ENCODE results near the gene GPR108.

GRCh38 chr19:6718111-6718740, 19.2 kb downstream of the GPR108 start:
- TF ChIP-seq, protein P1, sequence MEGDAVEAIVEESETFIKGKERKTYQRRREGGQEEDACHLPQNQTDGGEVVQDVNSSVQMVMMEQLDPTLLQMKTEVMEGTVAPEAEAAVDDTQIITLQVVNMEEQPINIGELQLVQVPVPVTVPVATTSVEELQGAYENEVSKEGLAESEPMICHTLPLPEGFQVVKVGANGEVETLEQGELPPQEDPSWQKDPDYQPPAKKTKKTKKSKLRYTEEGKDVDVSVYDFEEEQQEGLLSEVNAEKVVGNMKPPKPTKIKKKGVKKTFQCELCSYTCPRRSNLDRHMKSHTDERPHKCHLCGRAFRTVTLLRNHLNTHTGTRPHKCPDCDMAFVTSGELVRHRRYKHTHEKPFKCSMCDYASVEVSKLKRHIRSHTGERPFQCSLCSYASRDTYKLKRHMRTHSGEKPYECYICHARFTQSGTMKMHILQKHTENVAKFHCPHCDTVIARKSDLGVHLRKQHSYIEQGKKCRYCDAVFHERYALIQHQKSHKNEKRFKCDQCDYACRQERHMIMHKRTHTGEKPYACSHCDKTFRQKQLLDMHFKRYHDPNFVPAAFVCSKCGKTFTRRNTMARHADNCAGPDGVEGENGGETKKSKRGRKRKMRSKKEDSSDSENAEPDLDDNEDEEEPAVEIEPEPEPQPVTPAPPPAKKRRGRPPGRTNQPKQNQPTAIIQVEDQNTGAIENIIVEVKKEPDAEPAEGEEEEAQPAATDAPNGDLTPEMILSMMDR (IDR thresholded peaks at IDR 0.05 in 8 of 11, conservative IDR thresholded peaks at IDR 0.05 in 3 of 11) = no peak
- no peak for TF ChIP-seq POLR2A (IDR thresholded peaks at IDR 0.05)

Measured in spleen (tissue), 7 donors.